IPS DF 4.7 (cell line): ENCODE data around the gene VWA5B1.
"Not testable (repeated sequence)": the region's sequence is repeated elsewhere in the genome, so short reads cannot be mapped to it uniquely, and the experiment has no call there.

ENCODE experiments used
- DNase-seq: peaks from one replicate; pipeline ENCODE4 v3.0.0-alpha.2; 2013; ENCODE audit warnings: low spot score; ENCODE audit errors: extremely low read depth

The VWA5B1 gene

DNA sequence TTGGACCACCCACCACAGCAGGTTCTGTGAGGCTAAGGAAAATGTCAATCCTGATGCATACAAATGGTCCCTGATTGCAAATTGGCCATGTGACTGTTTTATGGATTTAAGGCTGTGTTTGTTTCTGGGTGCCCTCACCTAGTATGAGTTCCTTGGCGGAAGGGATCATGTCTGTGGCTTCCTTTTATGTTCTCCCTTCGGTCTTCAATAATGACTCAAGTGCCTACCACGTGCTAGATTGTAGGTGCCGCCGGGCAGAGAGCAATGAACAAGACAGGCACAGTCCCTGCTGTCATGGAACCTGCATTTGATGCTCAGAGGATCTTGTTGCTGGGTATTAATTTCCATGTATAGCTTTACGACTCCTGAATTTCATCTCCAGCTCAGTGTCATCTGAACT lies 9.8 kb upstream of the VWA5B1 start:
- no peak for DNase-seq

DNA sequence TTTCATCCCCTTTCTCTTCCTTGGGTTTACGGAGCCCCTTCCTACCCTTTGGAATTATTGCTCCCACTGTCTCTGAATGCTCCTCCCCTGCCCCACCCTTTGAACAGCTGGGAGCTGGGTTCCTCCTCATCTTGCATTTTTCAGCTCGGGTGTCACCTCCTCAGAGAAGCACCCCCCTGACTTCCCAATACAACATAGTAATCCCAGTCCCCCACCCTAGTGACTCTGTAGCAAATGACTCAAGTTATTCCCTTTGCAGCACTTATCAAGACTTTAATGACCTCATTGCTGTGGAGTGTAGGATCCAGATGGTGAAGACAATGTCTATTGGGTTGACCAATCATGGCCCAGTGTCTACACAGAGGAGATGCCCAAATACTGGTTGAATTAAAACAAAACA lies 8.9 kb upstream of the VWA5B1 start:
- no peak for DNase-seq

DNA sequence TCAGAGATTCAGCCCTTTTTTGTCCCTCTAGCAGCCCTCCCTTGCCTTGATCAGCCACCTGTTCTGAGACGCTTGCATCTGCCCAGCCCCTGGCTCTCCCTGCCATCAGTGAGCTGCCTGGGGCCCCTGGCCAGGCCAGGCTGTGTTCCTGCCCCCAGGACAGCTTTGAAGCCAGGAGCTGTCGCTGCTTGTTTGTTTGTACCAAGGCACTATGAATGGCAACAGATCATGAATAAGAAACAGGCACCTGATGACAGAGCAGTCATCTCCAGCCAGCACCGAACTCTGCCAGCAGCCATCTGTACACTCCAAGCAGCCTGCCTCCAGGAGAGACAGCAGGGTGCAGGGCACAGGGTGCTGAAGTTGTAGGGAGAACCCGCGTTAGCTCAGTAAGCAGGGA lies 8.1 kb upstream of the VWA5B1 start:
- DNase-seq = no peak

DNA sequence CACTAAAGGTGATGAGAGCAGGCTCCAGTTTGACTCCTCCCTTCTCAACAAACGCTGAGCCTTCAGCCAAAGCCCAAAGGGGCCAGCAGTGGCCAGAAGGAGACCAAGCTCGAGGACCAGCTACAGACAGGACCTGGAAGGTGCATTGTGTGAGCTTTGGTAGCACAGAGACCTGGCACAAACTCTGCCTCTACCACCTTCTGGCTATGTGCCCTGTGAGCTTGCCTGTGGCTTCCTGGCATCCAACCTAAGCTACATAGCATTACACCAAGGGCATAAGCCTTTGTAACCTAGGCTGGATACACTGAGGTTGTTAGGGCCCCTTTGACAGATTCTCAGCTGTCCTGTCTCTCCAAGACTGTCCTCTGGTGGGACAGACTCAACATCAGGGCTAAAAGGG lies 6.6 kb upstream of the VWA5B1 start:
- no peak for DNase-seq

DNA sequence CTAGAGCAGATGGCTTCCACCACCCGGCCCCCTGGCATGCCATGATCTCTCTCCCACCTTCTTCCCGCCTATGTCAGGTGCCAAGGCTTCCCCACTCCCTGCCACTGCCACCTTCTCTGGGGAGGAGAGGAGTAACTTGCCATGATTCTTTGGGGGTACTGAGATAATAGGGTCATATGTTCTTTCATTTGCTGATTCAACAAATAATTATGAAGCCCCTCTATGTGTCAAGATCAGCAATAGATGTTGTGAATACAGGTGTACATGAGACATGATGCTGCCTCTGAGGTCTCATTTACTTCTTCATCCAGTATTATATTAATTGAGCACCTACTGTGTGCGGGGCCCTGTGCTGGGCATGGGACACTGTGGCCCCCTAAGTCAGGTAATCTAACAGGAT lies 6.0 kb upstream of the VWA5B1 start:
- no peak for DNase-seq

DNA sequence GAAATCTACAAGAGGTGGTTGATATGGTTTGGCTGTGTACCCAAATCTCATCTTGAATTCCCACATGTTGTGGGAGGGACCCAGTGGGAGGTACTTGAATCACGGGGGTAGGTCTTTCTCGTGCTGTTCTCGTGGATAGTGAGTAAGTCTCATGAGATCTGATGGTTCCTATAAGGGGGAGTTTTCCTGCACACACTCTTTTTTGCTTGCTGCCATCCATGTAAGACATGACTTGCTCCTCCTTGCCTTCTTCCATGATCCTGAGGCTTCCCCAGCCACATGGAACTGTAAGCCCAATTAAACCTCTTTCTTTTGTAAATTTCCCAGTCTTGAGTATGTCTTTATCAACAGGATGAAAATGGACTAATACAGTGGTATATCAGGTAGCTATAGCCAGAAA lies 5.2 kb upstream of the VWA5B1 start:
- no peak for DNase-seq

DNA sequence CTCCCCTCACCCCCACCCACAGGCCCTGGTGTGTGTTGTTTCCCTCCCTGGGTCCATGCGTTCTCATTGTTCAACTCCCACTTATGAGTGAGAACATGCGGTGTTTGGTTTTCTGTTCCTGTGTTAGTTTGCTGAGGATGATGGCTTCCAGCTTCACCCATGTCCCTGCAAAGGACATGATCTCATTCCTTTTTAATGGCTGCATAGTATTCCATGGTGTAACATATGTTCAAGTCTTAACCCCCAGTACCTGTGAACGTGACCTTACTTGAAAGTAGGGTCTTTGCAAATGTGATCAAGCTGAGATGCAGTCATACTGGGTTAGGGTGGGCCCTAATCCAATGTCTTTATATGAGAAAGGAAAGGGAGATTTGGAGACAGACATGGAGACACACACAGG lies 3.0 kb upstream of the VWA5B1 start:
- DNase-seq = not testable (repeated sequence)

DNA sequence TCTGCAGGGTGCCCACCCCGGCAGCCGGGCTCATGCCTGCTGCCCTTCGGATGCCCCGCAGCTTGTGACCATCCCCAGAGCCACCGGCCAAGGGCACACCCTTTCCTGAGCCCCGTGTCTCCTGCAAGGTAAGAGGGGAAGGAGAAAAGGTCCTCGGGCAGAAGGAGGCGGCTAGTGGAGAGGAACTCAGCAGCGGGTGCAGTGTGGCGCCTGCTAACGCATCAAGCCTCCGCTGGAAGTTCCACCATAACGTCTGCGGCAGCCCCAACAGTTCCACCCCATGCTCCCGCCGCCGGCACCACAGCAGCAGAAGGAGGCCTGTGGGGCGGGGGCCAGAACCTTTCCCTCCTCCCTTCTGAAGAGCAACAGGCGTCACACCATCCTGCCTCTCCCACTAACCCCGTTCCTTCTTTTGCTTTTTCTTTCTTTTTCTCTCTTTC lies 990 bp downstream of the VWA5B1 start:
- DNase-seq = no peak

DNA sequence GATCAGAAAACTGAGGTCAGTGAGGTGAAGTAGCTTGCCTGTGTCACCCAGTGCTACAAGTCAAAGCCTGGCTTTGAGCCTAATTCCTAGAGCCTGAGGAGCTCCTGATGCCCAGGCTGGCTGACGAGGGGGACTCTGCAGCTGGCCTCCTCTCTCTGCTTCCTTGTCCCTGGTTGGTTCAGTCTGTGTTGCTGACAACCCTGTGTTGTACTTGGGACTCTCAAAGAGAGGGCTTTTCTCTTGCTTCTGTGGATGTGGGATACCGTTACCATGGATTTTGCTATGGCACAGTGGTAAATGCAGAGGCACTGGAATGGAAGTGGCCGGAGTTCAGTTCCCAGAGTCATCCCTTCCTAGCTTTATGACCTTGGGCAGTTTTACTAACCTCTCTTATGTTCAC lies 8.0 kb downstream of the VWA5B1 start:
- DNase-seq = no peak

DNA sequence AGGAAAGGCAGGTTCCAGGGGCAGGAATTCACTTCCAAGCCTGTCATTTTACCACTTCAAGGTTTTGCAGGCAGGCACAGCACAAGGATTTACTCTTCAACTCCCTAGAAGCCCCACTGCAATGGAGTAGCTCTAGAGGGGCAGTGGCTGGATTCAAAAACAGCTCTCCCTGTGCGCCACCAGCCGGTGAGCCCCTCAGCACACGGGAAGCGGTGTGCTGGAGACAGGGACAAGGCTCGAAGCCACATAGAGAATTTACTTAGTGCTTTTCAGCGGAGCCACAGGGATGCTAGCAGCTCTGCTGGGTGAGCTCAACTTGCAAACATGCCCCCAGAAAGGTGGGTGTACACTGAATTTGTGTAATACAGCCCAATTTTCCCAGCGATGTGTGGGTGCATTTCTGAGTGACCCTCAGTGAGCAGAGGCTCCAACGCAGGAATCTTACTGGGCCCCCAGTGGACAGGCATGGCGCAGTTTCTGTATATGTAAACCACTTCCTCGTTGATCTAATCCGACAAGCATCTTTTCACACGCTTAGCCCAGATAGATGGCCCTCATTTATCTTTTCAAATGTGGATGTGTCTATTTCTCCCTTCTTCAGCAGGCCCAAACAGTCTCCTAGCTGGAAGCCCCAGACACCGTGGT lies 10.9 kb downstream of the VWA5B1 start:
- no peak for DNase-seq

DNA sequence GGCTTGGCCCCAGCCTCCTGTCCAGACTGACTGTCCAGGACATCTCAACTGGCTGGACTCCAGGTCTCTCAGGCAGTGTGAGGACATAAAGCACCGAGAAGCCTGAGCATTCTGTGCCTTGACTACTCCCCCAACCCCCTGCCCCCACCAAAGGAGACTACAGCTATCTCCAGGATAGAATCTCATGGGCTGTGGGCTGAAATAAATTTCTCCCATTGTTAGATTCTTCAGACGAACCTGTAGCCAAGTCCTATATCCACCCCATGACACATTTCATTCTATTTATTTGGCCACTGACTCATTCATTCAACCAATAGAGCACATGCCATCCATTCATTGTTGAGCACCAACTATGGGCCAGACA lies 11.4 kb downstream of the VWA5B1 start:
- DNase-seq = no peak

DNA sequence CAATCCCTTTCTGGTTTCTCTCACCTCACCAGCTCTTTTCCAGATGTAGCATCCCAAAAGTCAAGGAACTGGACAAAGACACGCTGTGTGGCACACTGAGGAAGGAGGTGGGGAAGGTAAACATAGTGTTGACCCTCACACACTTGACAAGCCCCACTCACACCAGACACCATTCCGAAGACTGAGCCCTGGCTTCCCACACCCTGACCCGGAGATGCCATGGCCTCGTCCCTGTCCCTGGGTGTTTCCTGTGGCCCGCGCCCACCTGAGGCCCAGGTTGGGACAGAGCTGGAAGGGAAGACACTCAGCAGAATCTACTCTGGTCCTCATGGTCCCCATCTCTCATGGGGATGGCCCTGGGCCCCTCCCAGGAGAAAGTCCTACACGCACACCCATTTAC lies 16.4 kb downstream of the VWA5B1 start:
- DNase-seq = no peak

DNA sequence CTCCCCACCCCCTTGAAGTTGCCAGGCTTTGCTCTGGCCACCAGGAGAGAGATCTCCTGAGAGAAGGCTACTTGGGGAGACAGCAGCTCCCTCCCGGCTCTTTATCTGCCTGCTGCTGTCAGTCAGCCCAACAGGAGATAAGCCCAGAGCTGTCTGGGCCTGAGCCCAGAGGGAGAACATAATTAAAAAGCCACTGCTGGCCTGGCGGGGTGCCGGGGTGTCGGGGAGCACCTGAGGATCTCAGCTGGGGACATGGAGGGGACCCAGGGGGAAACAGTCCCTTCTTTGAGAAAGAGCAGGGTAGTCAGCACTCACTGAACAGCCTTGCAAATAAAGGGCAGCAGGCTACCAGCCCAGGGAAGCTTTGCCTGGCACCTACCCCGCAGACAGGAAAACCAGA lies 17.9 kb downstream of the VWA5B1 start:
- no peak for DNase-seq

DNA sequence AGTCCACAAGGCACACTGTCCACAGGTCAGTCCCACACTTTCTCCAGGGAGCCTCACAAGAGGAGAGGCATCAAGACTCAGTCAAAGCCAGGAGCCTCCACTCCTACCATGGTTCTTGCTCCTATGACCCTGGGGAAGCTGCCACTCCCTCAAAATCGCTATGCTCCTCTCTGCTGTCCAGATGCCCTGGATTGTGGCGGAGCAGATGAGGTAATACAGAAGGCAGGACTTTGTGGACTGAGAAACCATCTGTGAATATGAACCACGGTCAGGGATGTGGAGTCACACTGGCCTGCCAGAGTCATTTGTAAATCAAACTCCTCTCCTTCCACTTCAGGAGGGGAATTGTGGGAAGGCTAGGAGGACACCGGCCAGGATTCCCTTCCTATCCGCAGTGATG lies 20.6 kb downstream of the VWA5B1 start:
- no peak for DNase-seq

DNA sequence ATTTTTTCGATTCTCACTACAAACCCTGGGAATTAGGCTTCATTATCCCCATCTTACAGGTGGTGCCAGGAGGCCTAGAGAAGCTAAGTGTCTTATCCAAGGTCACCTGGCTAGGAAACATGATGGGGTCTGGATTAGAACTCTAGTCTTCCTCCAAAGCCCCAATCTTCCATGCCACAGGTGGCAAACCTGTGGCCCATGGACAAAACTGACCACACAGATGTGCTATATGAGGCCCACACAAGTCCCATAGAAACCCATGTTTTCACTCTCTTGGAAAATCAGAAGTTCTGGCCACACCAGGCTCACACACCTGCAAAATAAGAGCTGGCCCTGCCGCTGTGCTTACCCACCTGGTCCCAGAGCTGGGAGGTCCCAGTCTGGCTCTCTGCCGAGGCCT lies 21.6 kb downstream of the VWA5B1 start:
- DNase-seq = no peak

DNA sequence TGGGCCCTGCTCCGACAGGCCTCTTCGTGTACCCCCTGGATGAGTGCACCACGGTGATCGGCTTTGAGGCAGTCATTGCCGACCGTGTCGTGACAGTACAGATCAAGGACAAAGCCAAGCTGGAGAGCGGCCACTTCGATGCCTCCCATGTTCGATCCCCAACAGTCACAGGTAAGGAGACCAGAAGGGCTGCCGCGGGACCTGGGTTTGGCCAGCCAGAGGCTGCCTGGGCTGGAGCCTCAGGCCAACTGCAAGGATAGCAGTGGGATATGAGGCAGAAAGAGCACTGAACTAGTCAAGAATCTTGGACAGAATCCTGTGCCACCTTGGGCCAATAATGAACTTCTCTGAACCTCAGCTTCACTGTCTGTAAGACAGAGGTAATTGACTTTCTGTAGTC lies 22.1 kb downstream of the VWA5B1 start:
- DNase-seq = no peak

DNA sequence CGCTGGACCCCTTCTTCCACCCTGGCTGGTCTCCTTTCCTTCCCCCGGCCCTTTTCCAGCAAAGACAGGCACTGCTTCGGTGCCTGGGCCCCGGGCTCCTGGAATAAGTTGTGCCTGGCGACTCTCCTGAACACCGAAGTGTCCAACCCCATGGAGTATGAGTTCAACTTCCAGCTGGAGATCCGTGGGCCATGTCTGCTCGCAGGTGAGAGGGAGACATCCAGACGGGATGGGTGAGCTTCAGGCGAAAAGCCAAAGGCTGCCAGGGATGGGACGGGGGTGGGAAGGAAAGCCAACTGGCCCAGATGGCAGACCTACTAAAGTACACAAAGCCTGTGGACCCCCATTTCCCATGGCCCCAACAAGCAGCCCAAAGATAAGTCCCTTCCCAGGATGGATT lies 26.8 kb downstream of the VWA5B1 start:
- DNase-seq = no peak

DNA sequence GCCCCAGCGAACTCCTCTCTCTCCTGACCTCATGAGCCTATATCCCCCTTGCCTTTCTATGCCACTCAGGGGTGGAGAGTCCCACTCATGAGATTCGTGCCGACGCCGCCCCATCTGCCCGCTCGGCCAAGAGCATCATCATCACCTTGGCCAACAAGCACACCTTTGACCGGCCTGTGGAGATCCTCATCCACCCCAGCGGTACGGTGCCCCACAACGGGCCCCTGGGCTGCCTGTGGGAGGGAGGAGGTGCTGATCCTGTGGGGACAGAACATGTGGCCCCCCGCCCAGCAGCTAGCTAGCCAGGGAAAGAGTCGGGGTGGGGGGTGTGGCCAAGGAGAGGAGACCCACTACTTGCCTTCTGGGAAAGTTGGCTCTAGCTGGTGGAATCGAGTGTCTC lies 27.8 kb downstream of the VWA5B1 start:
- no peak for DNase-seq

DNA sequence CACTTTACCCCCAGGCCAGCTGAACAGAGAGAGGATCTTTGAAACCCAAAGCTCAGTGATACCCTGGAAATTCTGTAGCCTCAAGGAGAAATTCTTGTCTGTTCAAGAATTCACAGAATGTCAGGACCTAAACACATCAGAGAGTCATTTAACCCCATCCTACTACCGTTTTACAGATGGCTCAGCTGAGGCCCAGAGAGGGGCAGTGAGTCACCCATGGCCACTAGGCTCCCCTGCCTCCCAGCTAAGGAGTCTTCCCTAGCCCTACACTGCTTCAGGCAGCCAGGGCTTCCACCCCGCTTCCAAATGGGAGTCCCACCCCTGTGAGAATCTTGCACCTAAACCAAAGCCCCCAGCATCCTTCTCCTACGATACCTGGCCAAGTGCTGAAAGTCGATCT lies 28.3 kb downstream of the VWA5B1 start:
- no peak for DNase-seq

DNA sequence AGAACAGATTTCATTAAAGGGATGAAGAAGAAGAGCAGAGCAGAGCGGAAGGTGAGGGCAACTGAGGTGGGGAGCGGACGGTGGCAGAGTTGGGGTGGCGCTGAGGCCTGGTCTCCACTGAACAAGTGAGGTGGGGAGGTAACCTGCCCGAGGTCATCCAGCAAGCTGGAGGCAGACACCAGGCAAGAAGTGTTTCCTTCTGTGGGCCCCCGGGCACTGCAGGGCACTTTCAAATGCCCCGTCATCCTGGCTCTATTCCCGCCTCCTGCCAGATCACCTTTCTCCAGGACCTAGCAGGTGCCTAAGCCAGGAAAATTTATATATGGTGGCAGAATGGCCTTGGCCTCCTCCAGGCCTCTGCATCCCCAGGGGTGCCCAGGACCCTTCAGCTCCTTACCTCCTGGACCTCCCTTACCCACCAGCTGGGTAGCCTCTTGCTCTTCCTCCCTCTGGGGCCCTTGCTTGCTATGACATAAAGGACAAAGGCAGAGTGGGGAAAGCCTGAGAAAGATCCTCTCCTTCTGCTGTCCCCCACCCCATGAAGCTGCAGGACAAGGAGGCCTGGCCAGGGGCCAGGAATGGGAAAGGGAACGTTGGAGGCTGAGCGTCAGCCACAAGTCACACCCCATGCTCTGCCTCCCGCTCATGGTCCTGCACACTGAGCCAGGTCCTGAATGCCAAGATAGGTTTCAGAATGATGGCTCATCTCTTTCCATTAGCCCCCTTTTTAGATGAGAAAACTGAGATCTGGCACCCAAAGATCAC lies 29.0 kb downstream of the VWA5B1 start:
- DNase-seq = no peak

DNA sequence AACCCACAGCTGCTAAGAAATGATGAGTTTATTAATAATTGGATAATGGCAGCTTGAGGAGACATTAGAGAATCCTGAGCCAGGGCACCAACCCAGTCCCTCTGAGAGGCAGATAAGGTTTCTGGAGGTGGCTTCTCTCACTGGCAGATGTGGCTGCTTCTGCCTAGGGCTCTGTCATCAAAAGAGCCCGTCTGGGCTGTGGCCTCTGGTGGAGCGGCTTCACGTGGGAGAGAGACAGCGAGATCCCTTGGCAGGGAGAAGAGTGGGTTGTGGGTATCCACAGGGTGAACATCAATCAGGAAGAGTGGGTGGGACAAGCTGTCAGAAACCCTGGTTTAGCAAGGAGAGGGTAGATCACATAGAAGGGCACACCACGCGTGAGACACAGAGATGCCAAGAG lies 30.0 kb downstream of the VWA5B1 start:
- DNase-seq = no peak

DNA sequence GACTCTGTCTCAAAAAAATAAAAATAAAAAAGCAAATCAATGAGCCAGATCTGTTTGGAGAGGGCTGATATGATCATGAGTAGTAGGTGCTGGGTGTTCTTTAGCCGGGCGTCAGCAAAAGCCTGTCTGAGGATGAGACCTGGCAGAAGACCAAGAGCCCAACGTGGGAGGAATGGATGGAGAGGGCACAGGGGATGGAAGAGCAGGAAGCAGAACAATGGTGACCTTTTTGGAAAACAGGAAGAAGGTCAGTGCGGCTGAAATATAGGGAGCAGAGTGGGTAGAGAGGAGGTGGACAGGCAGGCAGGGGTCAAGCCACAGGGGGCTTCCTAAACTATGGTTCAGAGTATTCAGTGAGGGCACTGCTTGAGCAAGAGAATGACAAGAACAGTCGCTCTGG lies 30.9 kb downstream of the VWA5B1 start:
- DNase-seq = no peak

DNA sequence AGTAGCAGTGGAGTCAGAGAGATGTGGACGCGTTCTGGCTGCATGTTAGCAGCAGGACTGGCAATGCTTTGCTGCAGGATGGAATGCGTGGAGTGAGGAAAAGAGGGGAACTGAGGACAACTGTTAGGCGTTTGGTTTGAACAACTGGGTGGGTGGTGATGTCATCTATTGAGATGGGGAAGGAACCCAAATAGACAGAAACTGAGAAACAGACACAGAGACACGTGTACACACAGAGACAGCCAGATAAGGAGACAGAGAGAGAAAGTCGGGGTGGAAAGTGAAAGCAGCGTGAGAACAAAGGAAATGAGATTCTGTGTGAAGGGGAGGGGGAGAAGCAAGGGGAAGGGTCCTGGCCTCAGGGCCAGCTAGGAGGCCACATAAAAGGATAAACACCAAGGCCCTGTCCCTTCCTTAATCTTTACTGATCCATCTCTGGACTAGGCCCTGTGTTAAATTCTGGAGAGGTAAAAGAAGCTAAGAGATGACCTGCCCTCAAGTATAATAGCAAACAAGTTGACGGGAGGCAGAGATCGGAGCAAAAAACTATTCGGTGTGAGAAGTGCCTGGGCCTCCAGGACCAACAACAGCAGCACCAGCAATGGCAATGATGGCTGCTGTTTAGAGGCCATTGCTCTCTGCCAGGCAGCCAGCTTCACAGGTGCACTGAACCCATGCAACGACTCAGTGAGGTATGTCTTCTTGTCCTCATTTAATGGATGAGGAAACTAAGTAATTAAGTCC lies 31.6 kb downstream of the VWA5B1 start:
- no peak for DNase-seq
